ENCODE measurements around the gene GNRH2.

Gene GNRH2

DNA sequence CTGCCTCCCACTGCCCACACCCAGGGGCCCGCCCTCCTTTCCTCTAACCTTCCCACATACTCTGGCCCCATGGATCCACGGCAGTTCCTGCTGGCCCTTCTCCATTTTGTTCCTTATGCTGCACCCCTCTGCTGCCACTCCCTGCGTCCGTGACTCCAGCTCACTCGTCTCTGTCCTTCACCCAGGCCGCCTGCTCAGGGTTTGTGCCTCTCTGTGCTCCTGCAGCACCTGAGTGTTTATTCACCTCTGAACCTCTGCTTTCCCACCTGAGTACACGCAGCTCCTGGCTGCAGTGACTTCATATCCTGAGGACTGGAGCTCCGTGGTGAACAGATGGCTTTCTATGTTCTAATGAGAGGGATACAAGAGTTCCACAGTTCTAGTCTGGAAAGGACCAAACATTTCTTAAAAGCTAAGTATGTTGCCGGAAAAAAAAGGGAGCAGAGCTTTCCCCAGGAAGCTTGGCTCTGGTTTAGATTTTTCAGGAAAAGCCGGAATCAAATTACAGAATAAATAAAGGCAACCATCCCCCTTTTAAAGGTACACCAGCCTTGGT, 1.5 kb upstream of the GNRH2 start:
- TF ChIP-seq, protein P1, sequence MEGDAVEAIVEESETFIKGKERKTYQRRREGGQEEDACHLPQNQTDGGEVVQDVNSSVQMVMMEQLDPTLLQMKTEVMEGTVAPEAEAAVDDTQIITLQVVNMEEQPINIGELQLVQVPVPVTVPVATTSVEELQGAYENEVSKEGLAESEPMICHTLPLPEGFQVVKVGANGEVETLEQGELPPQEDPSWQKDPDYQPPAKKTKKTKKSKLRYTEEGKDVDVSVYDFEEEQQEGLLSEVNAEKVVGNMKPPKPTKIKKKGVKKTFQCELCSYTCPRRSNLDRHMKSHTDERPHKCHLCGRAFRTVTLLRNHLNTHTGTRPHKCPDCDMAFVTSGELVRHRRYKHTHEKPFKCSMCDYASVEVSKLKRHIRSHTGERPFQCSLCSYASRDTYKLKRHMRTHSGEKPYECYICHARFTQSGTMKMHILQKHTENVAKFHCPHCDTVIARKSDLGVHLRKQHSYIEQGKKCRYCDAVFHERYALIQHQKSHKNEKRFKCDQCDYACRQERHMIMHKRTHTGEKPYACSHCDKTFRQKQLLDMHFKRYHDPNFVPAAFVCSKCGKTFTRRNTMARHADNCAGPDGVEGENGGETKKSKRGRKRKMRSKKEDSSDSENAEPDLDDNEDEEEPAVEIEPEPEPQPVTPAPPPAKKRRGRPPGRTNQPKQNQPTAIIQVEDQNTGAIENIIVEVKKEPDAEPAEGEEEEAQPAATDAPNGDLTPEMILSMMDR (IDR thresholded peaks at IDR 0.05; ENCODE audit: low read depth, low read length, missing control alignments) = no peak
- no peak overlapping the region for H3K4me3 ChIP-seq (ENCODE audit: low read depth, low read length)
- DNase-seq (ENCODE audit: low read depth) = no peak

DNA sequence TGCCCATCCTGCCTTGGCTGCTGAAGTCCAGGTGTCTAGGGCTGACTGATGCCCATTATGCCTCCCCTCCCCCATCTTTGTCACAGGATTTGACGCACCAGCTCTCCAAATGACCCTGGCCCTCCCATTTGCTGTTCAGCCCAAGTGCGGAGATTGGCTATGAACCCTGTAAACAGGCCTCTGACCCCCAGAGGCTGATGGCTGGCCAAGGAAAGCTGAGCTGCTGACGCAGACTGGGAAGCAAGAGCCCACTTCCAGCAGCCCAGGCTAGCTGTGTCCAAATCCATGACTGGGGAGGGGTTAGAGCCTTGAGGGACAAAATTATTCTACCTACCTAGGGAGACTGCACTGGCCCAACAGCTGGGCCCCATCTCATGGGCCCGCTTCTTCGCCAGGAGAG, 797 bp upstream of the GNRH2 start:
- DNase-seq (ENCODE audit: low read depth) = no peak
- H3K4me3 ChIP-seq (ENCODE audit: low read depth, low read length) = no peak overlapping the region
- TF ChIP-seq, protein P1 (IDR thresholded peaks at IDR 0.05; ENCODE audit: low read depth, low read length, missing control alignments) = no peak

DNA sequence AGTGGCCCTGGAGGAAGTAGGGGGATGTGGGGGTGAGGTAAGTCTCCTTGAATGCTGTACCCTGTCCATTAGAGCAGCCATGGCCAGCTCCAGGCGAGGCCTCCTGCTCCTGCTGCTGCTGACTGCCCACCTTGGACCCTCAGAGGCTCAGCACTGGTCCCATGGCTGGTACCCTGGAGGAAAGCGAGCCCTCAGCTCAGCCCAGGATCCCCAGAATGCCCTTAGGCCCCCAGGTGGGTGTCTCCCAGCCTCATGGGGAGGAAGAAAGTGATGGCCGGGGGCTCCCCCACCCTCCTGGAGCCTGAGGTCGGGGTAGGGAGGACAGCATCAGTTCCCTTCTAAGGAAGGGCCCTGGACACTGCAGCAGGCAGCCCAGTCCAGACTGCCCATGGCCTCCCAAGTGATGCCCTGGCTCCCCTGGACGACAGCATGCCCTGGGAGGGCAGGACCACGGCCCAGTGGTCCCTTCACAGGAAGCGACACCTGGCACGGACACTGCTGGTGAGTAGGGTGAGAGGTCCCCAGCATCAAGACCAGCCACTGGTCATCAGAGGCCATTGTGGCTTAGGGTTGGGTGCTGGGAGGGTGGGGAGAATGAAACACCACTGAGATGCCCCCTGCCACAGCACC, 1.0 kb downstream of the GNRH2 start:
- DNase-seq (ENCODE audit: low read depth) = no peak
- TF ChIP-seq, protein P1 (IDR thresholded peaks at IDR 0.05; ENCODE audit: low read depth, low read length, missing control alignments) = no peak
- no peak overlapping the region for H3K4me3 ChIP-seq (ENCODE audit: low read depth, low read length)

DNA sequence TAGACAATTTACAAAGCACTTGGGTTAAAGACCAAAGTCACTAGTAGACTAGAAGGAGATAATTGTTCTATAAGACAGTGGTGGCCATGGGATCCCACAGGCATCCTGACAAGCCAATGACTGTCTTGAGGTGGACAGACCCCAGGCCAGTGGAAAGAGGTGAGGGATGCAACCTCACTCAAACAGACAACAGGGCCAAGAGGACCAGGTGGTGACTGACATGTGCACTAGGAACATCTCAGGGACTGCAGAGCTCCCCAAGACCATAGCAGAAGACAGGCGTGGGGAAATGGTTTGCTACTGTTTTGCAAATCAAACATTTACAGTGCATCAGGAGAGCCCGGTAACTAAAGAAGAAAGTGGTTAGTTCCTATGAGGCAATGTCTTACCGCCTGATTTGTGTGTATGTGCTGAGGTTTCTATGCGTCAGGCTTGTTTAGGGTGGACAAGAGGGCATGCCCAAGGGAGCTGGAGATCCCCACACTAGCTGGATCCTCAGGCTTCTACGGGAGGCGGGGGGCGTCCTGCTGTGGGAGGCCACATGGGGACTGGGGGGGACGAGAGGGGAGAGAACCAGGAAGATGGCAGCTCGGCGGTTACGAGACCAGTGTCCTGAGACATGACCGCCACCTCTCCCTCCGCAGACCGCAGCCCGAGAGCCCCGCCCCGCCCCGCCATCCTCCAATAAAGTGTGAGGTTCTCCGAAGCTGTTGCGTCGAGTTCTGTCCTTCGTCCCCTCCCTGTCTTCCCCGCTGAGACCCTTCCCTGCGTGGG, 1.8 kb downstream of the GNRH2 start:
- TF ChIP-seq, protein P1 (IDR thresholded peaks at IDR 0.05; ENCODE audit: low read depth, low read length, missing control alignments) = no peak
- DNase-seq (ENCODE audit: low read depth) = no peak
- peak overlapping the region; percentile 68 for H3K4me3 ChIP-seq (ENCODE audit: low read depth, low read length)

DNA sequence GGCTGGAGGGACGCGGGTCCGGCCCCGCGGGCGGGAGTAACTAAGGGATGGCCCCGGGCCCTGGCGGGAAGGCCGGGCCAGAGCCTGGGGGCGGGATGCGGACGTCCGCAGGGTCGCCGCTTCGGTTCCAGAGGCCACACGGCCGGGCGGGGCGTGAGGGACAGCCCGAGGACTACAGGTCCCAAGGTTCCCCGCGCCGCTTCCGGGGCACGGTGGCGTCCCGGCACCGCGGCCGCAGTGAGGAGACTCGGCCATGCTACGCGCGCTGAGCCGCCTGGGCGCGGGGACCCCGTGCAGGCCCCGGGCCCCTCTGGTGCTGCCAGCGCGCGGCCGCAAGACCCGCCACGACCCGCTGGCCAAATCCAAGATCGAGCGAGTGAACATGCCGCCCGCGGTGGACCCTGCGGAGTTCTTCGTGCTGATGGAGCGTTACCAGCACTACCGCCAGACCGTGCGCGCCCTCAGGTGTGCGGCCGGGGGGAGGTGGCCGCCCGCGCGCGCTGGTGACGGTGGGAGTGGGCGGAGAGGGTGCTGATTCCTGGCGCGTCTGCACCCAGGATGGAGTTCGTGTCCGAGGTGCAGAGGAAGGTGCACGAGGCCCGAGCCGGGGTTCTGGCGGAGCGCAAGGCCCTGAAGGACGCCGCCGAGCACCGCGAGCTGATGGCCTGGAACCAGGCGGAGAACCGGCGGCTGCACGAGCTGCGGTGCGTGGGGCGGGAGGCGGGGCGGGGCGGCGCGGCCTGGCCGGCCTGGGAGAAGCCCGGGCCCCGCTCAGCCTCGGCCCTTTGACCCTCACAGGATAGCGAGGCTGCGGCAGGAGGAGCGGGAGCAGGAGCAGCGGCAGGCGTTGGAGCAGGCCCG, 2.6 kb downstream of the GNRH2 start, which contains the start of gene MRPS26:
Gene MRPS26, plus strand, starts transcription at position 237 of the 861 bp plus-strand sequence. Its CDS starts 17 bp downstream, at position 254.
- TF ChIP-seq, protein P1 (IDR thresholded peaks at IDR 0.05; ENCODE audit: low read depth, low read length, missing control alignments) = no peak
- peak within 1 kb of the TSS; percentile 68 for H3K4me3 ChIP-seq (ENCODE audit: low read depth, low read length)
- DNase-seq (ENCODE audit: low read depth) = peak; percentile 55

DNA sequence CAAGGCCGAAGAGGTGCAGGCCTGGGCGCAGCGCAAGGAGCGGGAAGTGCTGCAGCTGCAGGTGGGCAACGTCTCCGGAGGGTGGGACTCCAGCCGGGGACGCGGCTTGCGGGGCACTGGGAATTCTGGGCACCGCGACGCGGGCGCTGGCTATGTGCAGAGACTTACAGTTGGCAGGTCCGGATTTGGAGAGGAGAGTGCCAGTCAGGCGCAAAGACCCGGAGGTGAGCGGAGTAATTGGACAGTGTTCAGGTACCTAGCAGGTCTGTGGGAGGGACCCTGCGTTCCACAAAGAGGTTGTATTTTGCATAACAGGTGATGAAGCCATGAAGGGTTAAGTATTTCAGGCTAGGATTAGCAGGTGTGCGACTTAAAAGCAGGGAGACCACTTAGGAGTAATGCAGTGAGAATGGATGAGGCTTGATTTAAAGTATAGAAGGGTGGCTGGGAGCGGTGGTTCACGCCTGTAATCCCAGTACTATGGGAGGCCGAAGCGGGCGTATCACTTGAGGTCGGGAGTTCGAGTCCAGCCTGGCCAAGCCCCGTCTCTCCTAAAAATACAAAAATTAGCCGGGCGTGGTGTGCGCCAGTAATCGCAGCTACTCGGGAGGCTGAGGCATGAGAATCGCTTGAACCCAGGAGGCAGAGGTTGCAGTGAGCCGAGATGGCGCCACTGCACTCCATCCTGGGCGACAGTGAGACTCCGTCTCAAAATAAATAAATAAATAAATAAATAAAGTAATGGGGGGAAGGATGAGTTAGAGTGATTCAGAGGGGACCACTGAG, 3.4 kb downstream of the GNRH2 start:
- no peak for DNase-seq (ENCODE audit: low read depth)
- TF ChIP-seq, protein P1 (IDR thresholded peaks at IDR 0.05; ENCODE audit: low read depth, low read length, missing control alignments) = no peak
- peak overlapping the region; percentile 68 for H3K4me3 ChIP-seq (ENCODE audit: low read depth, low read length)

Measured in GM12864 (cell line).